Naive thymus-derived CD4-positive, alpha-beta T cell (primary cell): ENCODE data around the gene TYW1. TPM values are rescaled to one million over a fixed set of nuclear protein-coding genes. Genes with fewer than 3 reads are reported as not detected.
"Not testable (repeated sequence)": the region's sequence is repeated elsewhere in the genome, so short reads cannot be mapped to it uniquely, and the experiment has no call there.

Source experiments
- ATAC-seq: fragments of 150-1000 bp; cut with Tn5 transposase; 2 replicates; pipeline ENCODE4 v1.10.0; 2021; ENCODE audit warnings: mild to moderate bottlenecking, moderate library complexity
- CTCF ChIA-PET: fragments of 350-600 bp; sonication (Branson Sonifier 250); formaldehyde crosslinking; loops from one replicate; lab custom pipeline; 2021; ENCODE audit warnings: antibody characterized with exemption; lab: Charles Lee
- POLR2A ChIA-PET: fragments of 350-600 bp; sonication (Branson Sonifier 250); formaldehyde crosslinking; loops from one replicate; lab custom pipeline; 2021; ENCODE audit warnings: antibody characterized with exemption, inconsistent platforms; lab: Charles Lee
- DNase-seq, 9 donors: peaks; one replicate each; pipeline versions ENCODE4 v3.0.0 to v3.0.0-alpha.2; 2020 to 2022; ENCODE audit warnings: mixed read lengths in 1 of 9
- H3K27ac ChIP-seq: one replicate; pipeline ENCODE4 v1.7.0; 2013; ENCODE audit warnings: mild to moderate bottlenecking, low read depth, low read length, moderate library complexity
- H3K27me3 ChIP-seq, 2 donors: one replicate each; pipeline ENCODE4 v1.7.0; 2013; ENCODE audit warnings: low read length in 2 of 2, mild to moderate bottlenecking in 2 of 2, moderate library complexity in 2 of 2; ENCODE audit not compliant: control insufficient read depth in 2 of 2, insufficient read depth in 2 of 2
- H3K36me3 ChIP-seq, 3 experiments: 1 replicate in 2 of 3; 2 replicates in 1 of 3; pipeline ENCODE4 v1.7.0; 2013; ENCODE audit warnings: low read length in 3 of 3, mild to moderate bottlenecking in 3 of 3, moderate library complexity in 1 of 3; ENCODE audit not compliant: insufficient read depth in 3 of 3, control insufficient read depth in 2 of 3
- H3K4me1 ChIP-seq, 2 donors: one replicate each; pipeline ENCODE4 v1.7.0; 2013; ENCODE audit warnings: low read length in 2 of 2, mild to moderate bottlenecking in 2 of 2, moderate library complexity in 1 of 2; ENCODE audit not compliant: control insufficient read depth in 2 of 2, insufficient read depth in 2 of 2
- H3K4me3 ChIP-seq: 2 replicates; pipeline ENCODE4 v1.7.0; 2013; ENCODE audit warnings: mild to moderate bottlenecking, low read length
- H3K9me3 ChIP-seq, 3 experiments: 1 replicate in 2 of 3; 2 replicates in 1 of 3; pipeline ENCODE4 v1.7.0; 2013; ENCODE audit warnings: low read length in 3 of 3; ENCODE audit not compliant: control insufficient read depth in 2 of 3
- H3K27ac Mint-ChIP-seq, 9 donors: one replicate each; pipeline ENCODE4 v1.8.0; 2020 to 2022; ENCODE audit warnings: mixed read lengths in 9 of 9, mild to moderate bottlenecking in 8 of 9, moderate library complexity in 5 of 9, inconsistent platforms in 2 of 9
- H3K27me3 Mint-ChIP-seq, 5 donors: one replicate each; pipeline ENCODE4 v1.8.0; 2021 to 2022; ENCODE audit warnings: mixed read lengths in 5 of 5, mild to moderate bottlenecking in 1 of 5
- H3K36me3 Mint-ChIP-seq, 5 donors: one replicate each; pipeline ENCODE4 v1.8.0; 2020 to 2022; ENCODE audit warnings: mixed read lengths in 5 of 5, mild to moderate bottlenecking in 3 of 5, inconsistent platforms in 1 of 5
- H3K4me1 Mint-ChIP-seq, 7 donors: one replicate each; pipeline ENCODE4 v1.8.0; 2020 to 2022; ENCODE audit warnings: mixed read lengths in 7 of 7, mild to moderate bottlenecking in 3 of 7, inconsistent platforms in 1 of 7
- H3K4me3 Mint-ChIP-seq, 10 donors: one replicate each; pipeline ENCODE4 v1.8.0; 2020 to 2022; ENCODE audit warnings: mild to moderate bottlenecking in 10 of 10, mixed read lengths in 10 of 10, moderate library complexity in 6 of 10, inconsistent platforms in 2 of 10
- H3K9me3 Mint-ChIP-seq, 11 donors: one replicate each; pipeline ENCODE4 v1.8.0; 2020 to 2022; ENCODE audit warnings: mixed read lengths in 11 of 11, mild to moderate bottlenecking in 4 of 11, inconsistent platforms in 1 of 11, moderate library complexity in 1 of 11
- intact Hi-C, 2 donors: fragments of 100-400 bp; cut with micrococcal nuclease; formaldehyde crosslinking; loops; one replicate each; pipeline ENCODE4 v1.15.1; 2023
- polyA plus RNA-seq, 2 donors: library from polyadenylated mRNA; unstranded; fragments of 300-500 nt; fragmentation: Illumina TruSeq; gene quantifications; one replicate each; pipeline ENCODE4 v1.2.3, GENCODE V29; 2021
- total RNA-seq, 6 experiments: library from RNA in 5 of 6; stranded (reverse) in 5 of 6; gene quantifications; 1 replicate in 5 of 6; 2 replicates in 1 of 6; pipeline ENCODE4 v1.2.3 and lab custom pipeline; 2021 to 2026

The TYW1 gene
- total and polyA plus RNA-seq, 7 experiments from 2014 or later = 20.2 to 29.4 (median 25.0) TPM

DNA sequence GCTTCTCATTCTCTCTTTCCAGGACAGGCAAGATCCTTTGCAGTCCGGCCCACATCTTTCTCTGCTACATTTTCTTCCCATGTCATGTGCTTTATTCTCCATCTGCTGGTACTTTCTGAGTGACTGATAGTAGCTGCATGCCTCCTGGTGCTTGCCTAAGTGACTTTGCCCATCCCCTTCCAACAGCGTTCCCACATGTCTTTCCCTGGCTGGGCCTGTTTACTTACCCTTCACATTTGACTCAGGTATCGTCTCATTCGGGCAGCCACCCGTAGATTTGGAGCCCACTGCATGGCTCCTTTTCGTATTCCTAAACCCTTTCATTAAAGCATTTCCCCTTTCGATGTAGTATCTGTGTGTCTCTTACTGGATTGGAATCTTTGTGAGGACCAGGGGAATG is 24.6 kb downstream of the TYW1 start:
- Mint-ChIP-seq H3K9me3 (no peaks in the 10 kb centered on the region), H3K36me3 (peaks cover 21 to 61% (median 32%) of the 10 kb centered on the region in 5 donors), H3K27ac (peak overlapping the region in 2 of 9 donors; percentile 14 to 66), H3K27me3 (no peaks in the 10 kb centered on the region), H3K4me1 (peaks cover 0 to 10% (median 3%) of the 10 kb centered on the region in 7 donors), H3K4me3 (no peak overlapping the region)
- H3K36me3 ChIP-seq = peaks cover 0 to 68% (median 0%) of the 10 kb centered on the region in 3 experiments
- H3K27me3 ChIP-seq = no peaks in the 10 kb centered on the region
- H3K9me3 ChIP-seq = no peaks in the 10 kb centered on the region
- ChIA-PET POLR2A (no interaction called here), CTCF (no interaction called here)
- DNase-seq (no peak), ATAC-seq (no peak)
- intact Hi-C loops = no loop called here
- H3K4me3 ChIP-seq = no peak overlapping the region
- no peak overlapping the region for H3K27ac ChIP-seq
- H3K4me1 ChIP-seq = no peaks in the 10 kb centered on the region

DNA sequence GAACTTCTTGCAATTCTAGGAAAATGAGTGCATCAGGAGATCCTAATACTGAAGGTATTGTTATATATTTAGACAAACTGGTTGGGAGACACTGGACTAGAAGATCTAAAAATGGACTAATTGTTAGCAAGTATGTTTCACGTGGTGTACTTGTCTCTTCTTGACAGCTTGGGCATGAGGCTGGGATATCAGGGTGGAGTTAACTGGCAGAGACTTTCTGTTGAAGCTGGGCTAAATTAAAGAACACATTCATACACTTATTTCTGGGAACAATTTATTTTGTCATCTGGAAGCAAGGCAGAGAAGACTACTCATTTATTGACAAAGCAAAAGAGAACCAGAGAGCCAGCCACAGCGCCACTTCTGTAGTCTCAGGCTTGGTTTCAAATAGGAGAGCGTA is 25.9 kb downstream of the TYW1 start:
- H3K4me3 Mint-ChIP-seq = no peak overlapping the region

DNA sequence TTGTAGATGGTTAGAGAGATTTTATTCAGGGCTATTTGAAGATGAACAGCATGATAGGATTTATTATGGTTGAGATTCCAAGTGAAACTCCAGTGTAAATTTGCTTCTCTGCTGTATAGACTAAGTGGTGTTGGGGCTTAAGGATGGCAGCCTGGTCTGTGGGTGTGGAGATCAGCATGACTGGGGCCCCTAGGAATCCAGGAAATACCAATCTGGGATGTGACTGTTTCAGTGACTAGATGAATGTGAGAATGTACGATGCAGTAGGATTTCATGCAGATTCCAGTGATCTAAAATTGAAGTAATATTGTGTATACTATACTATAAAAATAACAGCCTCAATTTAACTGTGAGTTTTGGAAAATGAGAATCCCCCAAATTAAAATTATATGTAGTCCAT is 28.8 kb downstream of the TYW1 start:
- H3K27ac ChIP-seq, H3K4me3 ChIP-seq, H3K27ac Mint-ChIP-seq, H3K4me1 Mint-ChIP-seq, CTCF ChIA-PET, H3K4me1 ChIP-seq, H3K27me3 Mint-ChIP-seq, intact Hi-C loops, H3K27me3 ChIP-seq, H3K9me3 Mint-ChIP-seq, DNase-seq, POLR2A ChIA-PET, H3K9me3 ChIP-seq, H3K4me3 Mint-ChIP-seq, ATAC-seq: not testable (repeated sequence)
- peaks cover 15 to 61% (median 31%) of the 10 kb centered on the region in 5 donors for H3K36me3 Mint-ChIP-seq
- peaks cover 0 to 40% (median 0%) of the 10 kb centered on the region in 3 experiments for H3K36me3 ChIP-seq

More for the DNA sequence above, 25.9 kb downstream of the TYW1 start:
- Mint-ChIP-seq H3K27me3 (no peaks in the 10 kb centered on the region), H3K27ac (peak overlapping the region in 3 of 9 donors; percentile 32 to 75 (median 38)), H3K4me1 (peaks cover 0 to 10% (median 3%) of the 10 kb centered on the region in 7 donors), H3K36me3 (peaks cover 20 to 61% (median 34%) of the 10 kb centered on the region in 5 donors), H3K9me3 (no peaks in the 10 kb centered on the region)
- DNase-seq (no peak), ATAC-seq (no peak)
- no peaks in the 10 kb centered on the region for H3K9me3 ChIP-seq
- ChIA-PET POLR2A (no interaction called here), CTCF (no interaction called here)
- no peaks in the 10 kb centered on the region for H3K4me1 ChIP-seq
- intact Hi-C loops = no loop called here
- H3K4me3 ChIP-seq = no peak overlapping the region
- no peaks in the 10 kb centered on the region for H3K27me3 ChIP-seq
- H3K27ac ChIP-seq = no peak overlapping the region
- peaks cover 0 to 61% (median 0%) of the 10 kb centered on the region in 3 experiments for H3K36me3 ChIP-seq

DNA sequence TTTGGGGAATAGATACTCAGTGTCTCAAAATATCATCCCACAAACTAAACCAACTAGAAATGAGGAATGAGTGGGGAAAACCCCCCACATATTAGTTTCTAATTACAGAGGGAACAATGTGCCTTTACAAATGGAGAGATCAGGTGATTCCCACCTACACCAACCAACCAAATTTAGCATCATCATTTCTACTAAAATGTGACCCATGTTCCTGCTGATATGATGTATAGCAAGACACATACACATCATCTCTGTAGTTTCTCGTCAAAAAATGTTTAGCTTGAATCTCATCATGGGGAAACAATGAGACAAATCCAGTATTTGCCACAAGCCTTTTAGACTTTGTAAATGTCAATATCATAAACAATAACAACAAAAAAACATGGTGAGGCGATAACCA is 35.1 kb downstream of the TYW1 start:
- intact Hi-C loops, ATAC-seq, H3K27me3 Mint-ChIP-seq, DNase-seq, H3K4me3 ChIP-seq, H3K4me3 Mint-ChIP-seq, H3K4me1 ChIP-seq, POLR2A ChIA-PET, H3K27ac Mint-ChIP-seq, H3K4me1 Mint-ChIP-seq, H3K9me3 ChIP-seq, H3K27ac ChIP-seq, H3K27me3 ChIP-seq, CTCF ChIA-PET: not testable (repeated sequence)
- Mint-ChIP-seq H3K36me3 (peaks cover 16 to 59% (median 34%) of the 10 kb centered on the region in 5 donors), H3K9me3 (peaks cover 0 to 15% (median 0%) of the 10 kb centered on the region in 11 donors)
- H3K36me3 ChIP-seq = peaks cover 0 to 17% (median 0%) of the 10 kb centered on the region in 3 experiments

DNA sequence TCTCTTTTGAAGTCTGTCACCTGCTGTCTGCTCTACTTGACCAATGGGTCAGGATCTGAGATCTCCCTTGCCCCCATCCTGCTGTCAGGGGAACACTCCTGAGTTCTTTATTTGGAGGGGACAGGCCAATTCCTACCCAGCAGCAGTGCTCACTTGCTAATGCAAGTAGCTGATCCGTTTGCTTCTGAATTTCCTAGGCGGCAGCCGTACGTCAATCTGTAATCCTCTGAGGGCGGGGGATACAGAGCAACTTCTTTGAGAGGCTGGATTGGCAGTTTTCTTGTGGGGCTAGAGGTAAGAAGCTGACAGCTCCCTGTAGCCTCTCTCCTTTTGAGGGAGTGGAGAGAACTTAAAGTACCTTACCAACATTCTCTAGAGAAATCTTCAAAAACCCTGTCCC is 36.6 kb downstream of the TYW1 start:
- Mint-ChIP-seq H3K27me3 (no peaks in the 10 kb centered on the region), H3K27ac (no peak overlapping the region), H3K4me1 (no peaks in the 10 kb centered on the region), H3K4me3 (no peak overlapping the region), H3K36me3 (peaks cover 16 to 53% (median 28%) of the 10 kb centered on the region in 5 donors), H3K9me3 (peaks cover 0 to 15% (median 0%) of the 10 kb centered on the region in 11 donors)
- POLR2A ChIA-PET = no interaction called here
- DNase-seq = no peak
- H3K27me3 ChIP-seq = no peaks in the 10 kb centered on the region
- no peaks in the 10 kb centered on the region for H3K4me1 ChIP-seq
- peaks cover 0 to 3% (median 0%) of the 10 kb centered on the region in 3 experiments for H3K9me3 ChIP-seq
- CTCF ChIA-PET = no interaction called here
- H3K36me3 ChIP-seq = peaks cover 0 to 17% (median 0%) of the 10 kb centered on the region in 3 experiments
- H3K27ac ChIP-seq = no peak overlapping the region
- no peak for ATAC-seq
- H3K4me3 ChIP-seq = no peak overlapping the region
- intact Hi-C loops = no loop called here

DNA sequence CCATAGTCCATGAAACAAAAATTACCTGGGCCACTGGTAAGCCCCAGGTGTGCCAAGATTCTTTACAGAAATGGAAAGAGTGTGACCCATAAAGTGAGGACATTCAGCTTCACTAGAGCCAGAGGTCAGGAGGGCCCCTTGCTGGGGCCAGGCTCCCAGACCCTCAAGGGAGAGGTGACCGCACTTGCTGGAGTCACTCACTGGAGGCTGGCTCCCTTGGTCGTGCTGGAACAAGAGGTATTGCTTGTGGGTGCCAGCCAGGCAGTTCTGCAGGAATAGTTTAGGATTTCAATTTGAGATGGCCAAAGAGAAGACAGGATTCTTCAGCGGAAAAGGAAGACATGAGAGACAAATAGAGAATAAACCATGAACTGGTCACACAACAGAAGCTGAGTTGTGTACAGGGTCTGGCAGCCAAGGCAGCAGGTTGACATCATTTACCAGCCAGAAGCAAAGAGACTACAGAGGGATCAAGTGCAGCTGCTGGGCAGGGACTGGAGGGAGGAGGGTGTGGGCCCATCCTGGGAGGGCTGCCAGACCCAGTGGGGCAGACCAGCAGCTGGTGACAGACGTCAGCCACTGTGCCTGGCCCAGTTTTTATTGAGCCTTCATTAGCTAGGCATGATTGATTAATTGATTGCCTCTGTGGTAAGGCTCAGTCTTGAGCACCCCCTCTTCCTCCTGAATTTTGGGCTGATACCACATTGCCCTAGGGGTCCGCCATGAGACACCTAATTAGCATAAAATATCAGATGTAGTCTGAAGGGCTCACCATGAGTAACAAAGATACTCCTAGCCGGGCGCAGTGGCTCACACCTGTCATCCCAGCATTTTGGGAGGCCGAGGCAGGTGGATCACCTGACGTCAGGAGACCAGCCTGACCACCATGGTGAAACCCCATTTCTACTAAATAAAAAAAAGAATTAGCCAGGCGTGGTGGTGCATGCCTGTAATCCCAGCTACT is 40.1 kb downstream of the TYW1 start:
- ATAC-seq, H3K27ac Mint-ChIP-seq, H3K27me3 ChIP-seq, H3K9me3 ChIP-seq, POLR2A ChIA-PET, intact Hi-C loops, H3K36me3 ChIP-seq, DNase-seq, H3K4me1 ChIP-seq, H3K27ac ChIP-seq, H3K27me3 Mint-ChIP-seq, H3K4me1 Mint-ChIP-seq, H3K4me3 ChIP-seq, H3K9me3 Mint-ChIP-seq, CTCF ChIA-PET, H3K4me3 Mint-ChIP-seq: not testable (repeated sequence)
- H3K36me3 Mint-ChIP-seq = peaks cover 10 to 32% (median 17%) of the 10 kb centered on the region in 5 donors
